DND-41 (cell line): ENCODE results near the gene ACP3.

ENCODE experiments used
- EZH2 ChIP-seq: IDR thresholded peaks from 3 replicates; pipeline ENCODE4 v1.6.1; 2012; ENCODE audit warnings: borderline replicate concordance, low read depth, mild to moderate bottlenecking, moderate library complexity, low read length, inconsistent platforms; ENCODE audit not compliant: severe bottlenecking
- TF ChIP-seq, protein P1 (sequence below): IDR thresholded peaks from 2 replicates; pipeline ENCODE4 v1.5.1; 2012; ENCODE audit warnings: borderline replicate concordance, low read length, moderate library complexity, mild to moderate bottlenecking; ENCODE audit not compliant: poor library complexity, severe bottlenecking; ENCODE audit errors: extremely low read depth

DNA sequence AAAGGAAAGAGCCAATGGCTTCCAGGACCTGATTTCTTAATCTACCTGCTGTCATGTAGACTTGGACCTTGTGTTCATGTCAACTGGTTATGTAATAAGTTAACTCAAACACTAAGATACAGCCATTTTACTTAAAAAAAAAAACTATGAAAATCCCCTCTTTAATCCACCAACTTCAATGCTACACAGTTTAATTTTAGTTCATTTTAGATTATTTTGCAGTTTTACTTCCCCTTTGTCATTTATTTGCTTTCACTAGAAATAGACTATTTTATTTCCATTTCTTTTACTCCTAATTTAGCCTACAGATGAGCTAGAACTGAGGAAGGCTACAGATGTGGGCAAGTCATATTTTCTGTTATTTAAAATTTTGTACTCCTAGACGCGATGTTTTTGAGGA is 89.4 kb downstream of the ACP3 start:
- TF ChIP-seq, protein P1, sequence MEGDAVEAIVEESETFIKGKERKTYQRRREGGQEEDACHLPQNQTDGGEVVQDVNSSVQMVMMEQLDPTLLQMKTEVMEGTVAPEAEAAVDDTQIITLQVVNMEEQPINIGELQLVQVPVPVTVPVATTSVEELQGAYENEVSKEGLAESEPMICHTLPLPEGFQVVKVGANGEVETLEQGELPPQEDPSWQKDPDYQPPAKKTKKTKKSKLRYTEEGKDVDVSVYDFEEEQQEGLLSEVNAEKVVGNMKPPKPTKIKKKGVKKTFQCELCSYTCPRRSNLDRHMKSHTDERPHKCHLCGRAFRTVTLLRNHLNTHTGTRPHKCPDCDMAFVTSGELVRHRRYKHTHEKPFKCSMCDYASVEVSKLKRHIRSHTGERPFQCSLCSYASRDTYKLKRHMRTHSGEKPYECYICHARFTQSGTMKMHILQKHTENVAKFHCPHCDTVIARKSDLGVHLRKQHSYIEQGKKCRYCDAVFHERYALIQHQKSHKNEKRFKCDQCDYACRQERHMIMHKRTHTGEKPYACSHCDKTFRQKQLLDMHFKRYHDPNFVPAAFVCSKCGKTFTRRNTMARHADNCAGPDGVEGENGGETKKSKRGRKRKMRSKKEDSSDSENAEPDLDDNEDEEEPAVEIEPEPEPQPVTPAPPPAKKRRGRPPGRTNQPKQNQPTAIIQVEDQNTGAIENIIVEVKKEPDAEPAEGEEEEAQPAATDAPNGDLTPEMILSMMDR: no peak
- no peak for TF ChIP-seq EZH2
